LNCAP (cell line): ENCODE measurements around the gene CENPS.

Experiments
- TF ChIP-seq, protein P1 (sequence below): fragments of 450-650 bp; IDR thresholded peaks from 2 replicates; pipeline ENCODE4 v1.5.1; 2017; ENCODE audit warnings: mild to moderate bottlenecking

Gene CENPS

DNA sequence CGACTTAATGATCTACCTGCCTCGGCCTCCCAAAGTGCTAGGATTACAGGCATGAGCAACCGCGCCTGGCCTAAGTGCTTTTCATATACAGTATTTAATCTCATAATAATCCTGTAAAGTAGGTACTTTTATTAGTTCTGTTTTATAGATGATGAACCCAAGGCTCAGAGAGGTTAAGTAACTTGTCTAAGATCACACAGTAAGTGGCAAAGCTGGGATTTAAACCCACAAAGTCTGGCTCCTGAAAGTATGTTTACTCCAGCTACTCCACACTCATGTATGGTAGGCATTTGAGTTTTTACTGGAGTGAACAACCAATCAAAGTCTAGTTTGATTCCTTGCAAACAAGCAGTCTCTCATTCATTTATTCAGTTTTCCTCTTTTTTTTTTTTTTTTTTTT, 39.8 kb downstream of the CENPS start:
- TF ChIP-seq, protein P1, sequence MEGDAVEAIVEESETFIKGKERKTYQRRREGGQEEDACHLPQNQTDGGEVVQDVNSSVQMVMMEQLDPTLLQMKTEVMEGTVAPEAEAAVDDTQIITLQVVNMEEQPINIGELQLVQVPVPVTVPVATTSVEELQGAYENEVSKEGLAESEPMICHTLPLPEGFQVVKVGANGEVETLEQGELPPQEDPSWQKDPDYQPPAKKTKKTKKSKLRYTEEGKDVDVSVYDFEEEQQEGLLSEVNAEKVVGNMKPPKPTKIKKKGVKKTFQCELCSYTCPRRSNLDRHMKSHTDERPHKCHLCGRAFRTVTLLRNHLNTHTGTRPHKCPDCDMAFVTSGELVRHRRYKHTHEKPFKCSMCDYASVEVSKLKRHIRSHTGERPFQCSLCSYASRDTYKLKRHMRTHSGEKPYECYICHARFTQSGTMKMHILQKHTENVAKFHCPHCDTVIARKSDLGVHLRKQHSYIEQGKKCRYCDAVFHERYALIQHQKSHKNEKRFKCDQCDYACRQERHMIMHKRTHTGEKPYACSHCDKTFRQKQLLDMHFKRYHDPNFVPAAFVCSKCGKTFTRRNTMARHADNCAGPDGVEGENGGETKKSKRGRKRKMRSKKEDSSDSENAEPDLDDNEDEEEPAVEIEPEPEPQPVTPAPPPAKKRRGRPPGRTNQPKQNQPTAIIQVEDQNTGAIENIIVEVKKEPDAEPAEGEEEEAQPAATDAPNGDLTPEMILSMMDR, result no peak

GRCh38 chr1:10471411-10472219, 41.4 kb downstream of the CENPS start:
- TF ChIP-seq, protein P1, result no peak

DNA sequence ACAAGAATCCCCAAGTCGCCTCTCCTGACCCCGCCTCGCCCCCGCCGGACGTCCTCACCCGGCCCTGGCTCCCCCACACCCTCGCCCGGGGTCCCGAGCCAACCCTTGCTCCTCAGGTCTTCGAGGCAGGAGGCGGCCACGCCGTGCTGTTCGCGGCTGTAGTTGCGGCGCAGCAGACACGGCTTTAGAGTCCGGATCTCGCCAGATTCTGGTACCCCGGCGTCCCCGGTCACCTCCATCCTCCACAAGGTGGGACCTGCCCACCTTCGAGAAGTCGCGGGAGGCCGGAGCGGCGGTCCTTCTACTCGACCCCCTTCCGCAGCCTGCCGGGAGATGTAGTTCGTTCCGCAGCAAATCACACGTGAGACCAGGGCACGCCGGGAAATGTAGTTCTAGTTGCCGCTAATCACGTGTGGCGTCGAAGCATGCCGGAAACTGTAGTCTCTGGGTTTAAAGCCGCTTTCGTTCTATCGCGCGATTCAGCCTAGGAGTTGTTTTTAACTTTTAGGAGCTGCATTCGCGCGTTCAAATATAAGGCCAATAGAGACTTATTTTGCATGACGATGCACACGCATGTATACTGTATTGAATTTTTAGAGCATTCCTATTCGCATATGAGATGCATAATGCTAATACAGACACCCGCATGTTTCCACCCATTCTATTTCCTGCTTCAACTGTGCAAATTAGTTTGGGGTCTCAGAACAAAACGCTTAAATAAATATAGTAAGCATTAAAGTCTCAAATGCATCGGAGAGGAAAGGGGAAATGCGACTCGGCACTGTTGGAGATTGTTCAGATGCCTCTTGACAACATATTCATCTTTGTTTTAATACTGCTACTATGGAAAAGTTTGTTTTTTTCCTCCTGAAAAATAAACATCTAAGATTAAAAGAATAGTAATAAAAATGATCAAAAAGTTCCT, 42.2 kb downstream of the CENPS start, which contains the start of gene DFFA:
DFFA (minus strand) TSS at position 310 of the 925 bp plus-strand sequence; CDS start at position 239, 71 bp downstream.
- TF ChIP-seq, protein P1, result no peak

- TF ChIP-seq, protein P1, result no peak
Measured at GRCh38 chr1:10473145-10473765, 43.0 kb downstream of the CENPS start.

DNA sequence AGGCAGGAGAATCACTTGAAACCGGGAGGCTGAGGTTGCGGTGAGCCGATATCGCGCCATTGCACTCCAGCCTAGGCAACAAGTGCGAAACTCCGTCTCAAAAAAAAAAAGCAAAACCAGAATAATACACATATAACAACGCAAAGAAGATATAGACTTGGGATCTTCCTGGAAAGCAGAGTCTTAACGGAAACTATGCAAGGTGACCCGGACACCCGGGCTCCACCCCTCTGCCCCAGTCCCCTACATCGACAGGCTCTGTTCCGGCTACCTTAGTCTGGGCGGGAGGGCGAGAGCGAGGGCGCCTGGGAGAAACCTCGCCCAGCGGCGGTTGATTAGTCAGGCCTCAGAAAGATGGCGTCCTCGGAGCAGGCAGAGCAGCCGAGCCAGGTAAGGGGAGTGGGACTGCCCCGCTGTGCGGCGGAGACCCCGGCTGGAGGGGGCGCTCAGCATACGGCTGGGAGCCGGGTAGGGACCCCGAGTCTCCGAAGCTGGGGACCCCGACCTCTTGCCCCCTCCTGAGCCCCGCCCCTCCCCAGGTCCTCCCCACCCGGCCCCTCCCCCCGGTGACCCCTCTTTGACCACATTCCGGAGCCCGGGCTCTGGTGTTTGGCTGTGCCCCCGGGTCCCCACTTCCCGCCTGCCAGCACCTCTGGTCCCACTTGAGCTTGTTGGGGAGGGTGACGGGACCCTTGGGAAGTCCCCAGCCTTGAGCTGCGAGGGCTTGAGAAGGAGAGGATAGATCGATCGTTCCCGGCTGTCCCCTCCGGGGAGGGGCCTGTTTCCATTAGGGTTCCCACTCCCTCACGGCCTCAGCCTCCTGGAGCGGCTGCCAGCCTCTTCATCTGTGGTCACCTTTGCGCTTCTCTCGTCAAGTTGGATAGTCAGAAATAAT, 44.6 kb downstream of the CENPS start, which contains the start of gene PEX14:
PEX14 (plus strand) TSS at position 338 of the 895 bp plus-strand sequence; CDS start at position 355, 17 bp downstream.
- TF ChIP-seq, protein P1, result no peak

GRCh38 chr1:10475510-10475909, 45.3 kb downstream of the CENPS start:
- TF ChIP-seq, protein P1, result no peak
